Sigmoid colon (tissue), 7 donors: ENCODE data around the gene PPDPF. TPM values are rescaled to one million over a fixed set of nuclear protein-coding genes. Genes with fewer than 3 reads are reported as not detected.

Experiments used
- DNase-seq: peaks from one replicate; pipeline ENCODE4 v3.0.0-alpha.2; 2019
- H3K27ac ChIP-seq, 4 donors: fragments of 200-600 bp; sonication (generic); one replicate each; pipeline ENCODE4 v1.5.1; 2016 to 2019; ENCODE audit warnings: mild to moderate bottlenecking in 1 of 4
- H3K27me3 ChIP-seq, 3 donors: fragments of 200-600 bp; sonication (generic); one replicate each; pipeline ENCODE4 v1.5.1; 2019; ENCODE audit warnings: mild to moderate bottlenecking in 1 of 3
- H3K36me3 ChIP-seq, 4 donors: fragments of 200-600 bp; sonication (generic); one replicate each; pipeline ENCODE4 v1.5.1; 2016 to 2019
- H3K4me1 ChIP-seq, 4 donors: fragments of 200-600 bp; sonication (generic); one replicate each; pipeline ENCODE4 v1.5.1; 2017 to 2019
- H3K4me3 ChIP-seq, 4 donors: fragments of 200-600 bp; sonication (generic); one replicate each; pipeline ENCODE4 v1.5.1; 2017 to 2019; ENCODE audit warnings: mild to moderate bottlenecking in 2 of 4, moderate library complexity in 1 of 4
- H3K9me3 ChIP-seq, 4 donors: fragments of 200-600 bp in 3 of 4; sonication (generic) in 3 of 4; one replicate each; pipeline versions ENCODE4 v1.5.1 to v1.6.1; 2013 to 2019
- CTCF ChIP-seq, 4 experiments: fragments of 450-650 bp in 3 of 4; fragments of 200-600 bp in 1 of 4; IDR thresholded peaks; one replicate each; pipeline ENCODE4 v1.5.1; 2016 to 2019; ENCODE audit warnings: antibody characterized with exemption in 4 of 4, mild to moderate bottlenecking in 3 of 4, moderate library complexity in 2 of 4
- EP300 ChIP-seq, 4 donors: sonication (generic); formaldehyde crosslinking; IDR thresholded peaks; one replicate each; pipeline ENCODE4 v1.6.1; 2017; ENCODE audit warnings: antibody characterized with exemption in 4 of 4
- POLR2A ChIP-seq, 2 donors: fragments of 450-650 bp; IDR thresholded peaks; one replicate each; pipeline ENCODE4 v1.6.1; 2016; ENCODE audit warnings: antibody characterized with exemption in 2 of 2, mild to moderate bottlenecking in 2 of 2, moderate library complexity in 2 of 2
- POLR2AphosphoS5 ChIP-seq, 4 donors: sonication (generic); formaldehyde crosslinking; IDR thresholded peaks; one replicate each; pipeline ENCODE4 v1.6.1; 2017; ENCODE audit warnings: antibody characterized with exemption in 4 of 4
- WGBS, 2 donors: extraction: QIAGEN DNeasy Blood & Tissue Kit; methylation state at CpG; one replicate each; pipeline ENCODE4 v1.1.7; 2013; 5-methylcytosine and 5-hydroxymethylcytosine counted together
- intact Hi-C: fragments of 100-400 bp; cut with DNase I; formaldehyde crosslinking; loops from one replicate; pipeline ENCODE4 v1.15.1; 2023
- polyA plus RNA-seq, 3 donors: library from polyadenylated mRNA; stranded (reverse); fragments of 200-250 nt; gene quantifications; one replicate each; pipeline ENCODE4 v1.2.3, GENCODE V29; 2013
- total RNA-seq, 4 donors: library from RNA; depleted of rRNA; stranded (reverse); fragments of >200 nt; gene quantifications; one replicate each; pipeline ENCODE4 v1.1.0, GENCODE V29; 2016
- donor health status: healthy with polysubstance abuse.
- donor health status: Bipolar disorder and iron deficiency.
- donor health status: healthy.

Gene PPDPF
- total and polyA plus RNA-seq, 7 donors: 82.8 to 1,688 (median 244) TPM

- peaks cover 0 to 6% (median 2%) of the 10 kb centered on the region in 4 donors for H3K9me3 ChIP-seq
- intact Hi-C loops: no loop called here
- peaks cover 0 to 5% (median 0%) of the 10 kb centered on the region in 4 donors for H3K4me1 ChIP-seq
- H3K27ac ChIP-seq: no peak overlapping the region
- no peak for TF ChIP-seq EP300 (IDR thresholded peaks at IDR 0.05)
- TF ChIP-seq POLR2A (IDR thresholded peaks at IDR 0.05): no peak
- no peak for TF ChIP-seq CTCF (IDR thresholded peaks at IDR 0.05)
- TF ChIP-seq POLR2AphosphoS5 (IDR thresholded peaks at IDR 0.05): no peak
- WGBS, 2 donors: 48 to 53% methylated on average over 14 of the region's 14 CpGs
- no peak for DNase-seq
- H3K36me3 ChIP-seq: no peaks in the 10 kb centered on the region
- no peak overlapping the region for H3K4me3 ChIP-seq
- H3K27me3 ChIP-seq: peaks cover 15 to 90% (median 53%) of the 10 kb centered on the region in 3 donors
These were observed 33.3 kb upstream of the PPDPF start for GRCh38 chr20:63487116-63487764.

- H3K27ac ChIP-seq: no peak overlapping the region
- WGBS, 2 donors: 13 to 21% methylated on average over 39 of the region's 40 CpGs
- peaks cover 15 to 85% (median 53%) of the 10 kb centered on the region in 3 donors for H3K27me3 ChIP-seq
These were observed 32.8 kb upstream of the PPDPF start for GRCh38 chr20:63487781-63488241.

DNA sequence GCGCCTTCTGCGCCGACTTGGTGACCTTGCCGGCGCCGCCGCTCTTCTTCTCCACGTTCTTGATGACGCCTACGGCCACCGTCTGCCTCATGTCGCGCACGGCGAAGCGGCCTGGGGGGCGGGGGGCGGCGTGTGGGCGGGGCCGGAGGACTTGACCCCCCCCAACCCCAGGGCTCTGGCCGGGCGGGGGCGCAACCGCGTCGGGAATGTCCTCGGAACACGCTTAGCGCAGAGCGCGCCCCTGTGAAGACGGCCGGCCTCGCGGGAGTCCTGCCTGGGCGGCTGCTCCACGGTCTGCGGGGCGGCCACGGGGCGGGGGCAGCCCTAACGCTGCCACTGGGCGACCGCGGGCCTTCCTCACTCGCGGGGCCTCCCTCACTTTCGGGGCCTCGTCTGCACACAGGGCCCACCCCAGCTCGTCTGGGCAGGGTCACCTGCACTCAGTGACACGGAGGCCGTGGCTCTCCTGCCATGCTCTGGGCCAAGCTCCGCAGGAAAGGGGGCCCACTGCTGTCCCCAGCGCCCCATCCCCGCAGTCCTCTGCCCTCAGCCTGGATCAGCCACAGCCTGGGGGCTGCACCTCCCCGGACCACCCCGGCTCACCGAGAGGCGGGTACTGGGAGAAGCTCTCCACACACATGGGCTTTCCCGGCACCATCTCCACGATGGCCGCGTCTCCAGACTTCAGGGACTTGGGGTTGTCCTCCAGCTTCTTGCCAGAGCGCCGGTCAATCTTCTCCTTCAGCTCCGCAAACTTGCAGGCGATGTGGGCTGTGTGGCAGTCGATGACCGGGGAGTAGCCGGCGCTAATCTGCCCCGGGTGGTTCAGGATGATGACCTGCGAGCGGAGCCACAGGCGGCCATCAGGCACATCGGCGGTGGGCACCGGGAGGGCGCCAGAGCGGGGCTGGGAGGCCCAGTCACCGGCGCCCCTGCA, 32.0 kb upstream of the PPDPF start:
- intact Hi-C loops: no loop called here
- Histone ChIP-seq H3K27ac (no peak overlapping the region), H3K36me3 (no peaks in the 10 kb centered on the region), H3K9me3 (peaks cover 0 to 6% (median 2%) of the 10 kb centered on the region in 4 donors), H3K27me3 (peaks cover 15 to 77% (median 53%) of the 10 kb centered on the region in 3 donors), H3K4me3 (no peak overlapping the region), H3K4me1 (peaks cover 0 to 5% (median 0%) of the 10 kb centered on the region in 4 donors)
- no peak for DNase-seq
- 16 to 17% methylated on average over 83 of the region's 83 CpGs for WGBS, 2 donors
- TF ChIP-seq CTCF (IDR thresholded peaks at IDR 0.05): no peak
- no peak for TF ChIP-seq POLR2AphosphoS5 (IDR thresholded peaks at IDR 0.05)
- no peak for TF ChIP-seq EP300 (IDR thresholded peaks at IDR 0.05)
- no peak for TF ChIP-seq POLR2A (IDR thresholded peaks at IDR 0.05)

More at GRCh38 chr20:63487781-63488241, 32.8 kb upstream of the PPDPF start:
- peaks cover 0 to 5% (median 0%) of the 10 kb centered on the region in 4 donors for H3K4me1 ChIP-seq
- no peak overlapping the region for H3K4me3 ChIP-seq
- H3K36me3 ChIP-seq: no peaks in the 10 kb centered on the region
- no peak for DNase-seq
- intact Hi-C loops: no loop called here
- TF ChIP-seq EP300 (IDR thresholded peaks at IDR 0.05) (no peak), POLR2A (IDR thresholded peaks at IDR 0.05) (no peak), CTCF (IDR thresholded peaks at IDR 0.05) (no peak), POLR2AphosphoS5 (IDR thresholded peaks at IDR 0.05) (no peak)
- H3K9me3 ChIP-seq: peaks cover 0 to 6% (median 2%) of the 10 kb centered on the region in 4 donors

GRCh38 chr20:63490416-63490815, 30.1 kb upstream of the PPDPF start:
- Histone ChIP-seq H3K9me3 (peaks cover 0 to 6% (median 2%) of the 10 kb centered on the region in 4 donors), H3K4me1 (peaks cover 0 to 5% (median 0%) of the 10 kb centered on the region in 4 donors), H3K4me3 (no peak overlapping the region), H3K36me3 (no peaks in the 10 kb centered on the region), H3K27ac (no peak overlapping the region), H3K27me3 (peaks cover 15 to 61% (median 46%) of the 10 kb centered on the region in 3 donors)
- 56 to 77% methylated on average over 24 of the region's 24 CpGs for whole genome bisulfite sequencing, 2 donors
- no peak for DNase-seq
- TF ChIP-seq POLR2A (IDR thresholded peaks at IDR 0.05): no peak
- no peak for TF ChIP-seq EP300 (IDR thresholded peaks at IDR 0.05)
- no peak for TF ChIP-seq POLR2AphosphoS5 (IDR thresholded peaks at IDR 0.05)
- TF ChIP-seq CTCF (IDR thresholded peaks at IDR 0.05): no peak
- intact Hi-C loops: no loop called here
